Fibroblast of mammary gland (primary cell): ENCODE measurements around the gene FAM168B.

Experiments used
- DNase-seq: peaks from one replicate; pipeline ENCODE4 v3.0.0-alpha.2; 2010; ENCODE audit warnings: low read depth
- H3K4me3 ChIP-seq: 2 replicates; pipeline ENCODE4 v1.5.1; 2011; ENCODE audit warnings: low read depth, mild to moderate bottlenecking, low read length, moderate library complexity; ENCODE audit not compliant: control insufficient read depth
- CTCF ChIP-seq: conservative IDR thresholded peaks from 2 replicates; pipeline ENCODE4 v1.5.1; 2011; ENCODE audit warnings: low read depth, low read length, inconsistent platforms; ENCODE audit not compliant: control insufficient read depth, insufficient read depth

FAM168B gene

GRCh38 chr2:131010566-131010965 is 82.7 kb downstream of the FAM168B start:
- TF ChIP-seq CTCF, result no peak
- no peak for DNase-seq
- no peak overlapping the region for H3K4me3 ChIP-seq

DNA sequence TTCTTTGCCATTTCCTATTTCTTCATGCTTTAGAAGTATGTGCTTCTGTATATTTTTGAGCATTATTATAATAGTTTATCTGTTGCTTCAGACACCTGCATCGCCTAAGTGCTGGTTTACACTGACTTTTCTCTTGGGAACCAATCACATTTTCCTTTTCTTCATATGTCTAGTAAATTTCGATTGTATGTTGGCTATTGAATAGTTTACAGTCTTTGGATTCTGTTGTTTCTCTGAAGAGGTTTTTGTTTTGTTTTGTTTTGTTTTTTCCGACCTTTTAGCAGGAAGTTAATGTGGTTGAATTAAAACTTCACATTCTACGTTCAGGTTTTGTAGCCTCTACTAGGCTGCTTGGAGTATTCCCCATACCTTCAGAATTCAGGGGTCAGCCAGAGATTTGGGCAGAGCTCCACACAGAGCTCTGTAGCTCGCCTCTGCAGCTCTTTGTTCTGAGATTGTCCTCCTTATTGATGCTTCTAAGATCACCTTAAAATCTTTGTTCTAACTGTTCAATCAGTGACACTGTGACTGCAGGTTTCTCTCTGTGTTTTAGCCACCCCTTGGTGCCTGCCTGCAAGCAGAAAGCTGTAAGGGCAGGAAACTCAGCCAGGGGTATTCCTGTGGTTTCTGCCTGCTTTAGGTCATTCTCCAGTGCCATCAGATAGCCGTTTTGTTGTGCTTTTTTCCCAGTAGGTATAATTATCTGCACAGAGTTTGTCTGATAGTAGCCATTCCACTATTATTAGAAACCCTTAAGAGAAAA is 83.4 kb downstream of the FAM168B start:
- H3K4me3 ChIP-seq, result no peak overlapping the region
- no peak for TF ChIP-seq CTCF
- DNase-seq, result no peak

DNA sequence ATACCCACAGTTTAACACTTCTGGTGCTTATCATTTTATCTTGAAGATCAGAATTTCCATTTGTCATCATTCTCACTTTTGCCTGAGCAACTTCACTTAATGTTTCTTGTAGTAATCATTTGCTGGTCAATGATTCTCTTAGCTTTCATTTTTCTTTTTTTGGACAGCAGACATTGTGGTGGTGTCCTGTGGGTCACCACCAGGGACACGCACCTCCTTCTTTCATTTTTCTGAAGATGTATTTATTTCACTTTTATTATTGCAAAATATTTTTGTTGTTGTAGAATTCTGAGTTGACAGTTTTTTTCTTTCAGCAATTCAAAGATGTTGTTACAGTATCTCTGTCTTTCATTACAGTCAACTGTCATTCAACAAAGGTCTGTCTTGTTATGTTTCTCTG is 84.3 kb downstream of the FAM168B start:
- no peak overlapping the region for H3K4me3 ChIP-seq
- DNase-seq, result no peak
- no peak for TF ChIP-seq CTCF

DNA sequence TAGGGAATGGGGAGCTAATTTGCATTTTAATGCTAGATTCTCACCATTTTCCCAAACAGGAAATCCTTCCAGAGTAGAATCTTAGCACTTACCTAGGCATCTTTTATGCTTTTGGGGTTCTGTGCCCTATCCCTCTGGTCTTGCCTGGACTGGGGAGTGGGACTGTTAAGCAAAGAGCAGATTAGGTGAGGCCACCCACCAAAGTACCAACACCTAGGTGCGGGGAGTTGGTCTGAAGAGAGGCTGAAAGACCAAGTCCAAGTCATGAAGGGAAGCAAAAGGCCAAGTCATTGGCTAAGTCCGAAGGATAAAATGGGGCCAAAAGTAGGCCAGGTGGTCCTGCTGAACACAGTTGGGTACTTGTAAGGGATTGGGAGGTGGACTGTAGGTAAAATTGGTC is 86.7 kb downstream of the FAM168B start:
- TF ChIP-seq CTCF, result no peak
- no peak for DNase-seq
- no peak overlapping the region for H3K4me3 ChIP-seq

DNA sequence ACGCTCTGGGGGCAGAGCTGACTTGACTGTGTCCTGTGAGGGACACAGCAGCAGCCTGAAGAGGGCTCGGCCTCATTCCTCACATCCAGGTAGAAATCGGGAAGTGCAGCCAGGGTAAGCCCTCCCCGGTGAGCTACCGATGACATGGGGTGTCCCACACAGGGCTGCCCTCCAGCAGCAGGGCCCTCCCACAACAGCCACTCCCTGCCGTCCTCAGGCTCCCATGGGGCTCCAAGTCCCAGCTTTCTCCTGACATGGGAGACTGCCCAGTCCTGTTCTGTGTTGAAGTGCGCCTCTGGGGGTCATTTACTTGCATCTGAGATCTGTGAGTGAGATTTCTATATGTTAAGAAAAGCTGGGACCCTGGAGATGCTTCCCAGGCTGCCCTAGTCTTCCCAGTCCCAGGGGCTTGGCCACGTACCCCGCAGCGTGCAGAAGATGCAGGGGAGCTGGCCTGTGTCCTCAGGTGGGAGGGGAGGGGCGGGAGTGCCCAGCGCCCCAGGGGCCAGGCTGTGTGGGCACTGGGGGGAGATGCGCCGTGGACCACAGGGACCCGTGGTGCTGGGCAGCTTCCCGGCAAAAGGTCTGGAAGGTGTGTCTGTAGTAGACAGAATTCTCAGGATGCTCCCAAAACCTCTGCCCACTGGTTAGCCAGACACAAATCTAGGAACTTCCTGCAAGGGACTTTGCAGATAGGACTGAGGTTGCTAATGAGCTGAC is 87.9 kb downstream of the FAM168B start:
- no peak for TF ChIP-seq CTCF
- no peak overlapping the region for H3K4me3 ChIP-seq
- DNase-seq, result no peak

- no peak for DNase-seq
Observed at GRCh38 chr2:131004446-131005209, 88.6 kb downstream of the FAM168B start.

More at GRCh38 chr2:131004446-131005209, 88.6 kb downstream of the FAM168B start:
- no peak overlapping the region for H3K4me3 ChIP-seq
- no peak for TF ChIP-seq CTCF
